ES-I3 (cell line): ENCODE data around the gene HEATR1.

Experiments
- H3K36me3 ChIP-seq: 2 replicates; pipeline ENCODE4 v1.6.1; 2013; ENCODE audit warnings: mild to moderate bottlenecking, low read length, control low read depth, moderate library complexity; ENCODE audit not compliant: insufficient read depth
- H3K4me1 ChIP-seq: 2 replicates; pipeline ENCODE4 v1.6.1; 2013; ENCODE audit warnings: mild to moderate bottlenecking, control low read depth, low read length; ENCODE audit not compliant: insufficient read depth
- H3K9ac ChIP-seq: 2 replicates; pipeline ENCODE4 v1.6.1; 2013; ENCODE audit warnings: low read depth, mild to moderate bottlenecking, low read length, moderate library complexity
- H3K9me3 ChIP-seq: 2 replicates; pipeline ENCODE4 v1.6.1; 2013; ENCODE audit warnings: mild to moderate bottlenecking, low read length, moderate library complexity; ENCODE audit not compliant: control insufficient read depth, insufficient read depth

The HEATR1 gene

DNA sequence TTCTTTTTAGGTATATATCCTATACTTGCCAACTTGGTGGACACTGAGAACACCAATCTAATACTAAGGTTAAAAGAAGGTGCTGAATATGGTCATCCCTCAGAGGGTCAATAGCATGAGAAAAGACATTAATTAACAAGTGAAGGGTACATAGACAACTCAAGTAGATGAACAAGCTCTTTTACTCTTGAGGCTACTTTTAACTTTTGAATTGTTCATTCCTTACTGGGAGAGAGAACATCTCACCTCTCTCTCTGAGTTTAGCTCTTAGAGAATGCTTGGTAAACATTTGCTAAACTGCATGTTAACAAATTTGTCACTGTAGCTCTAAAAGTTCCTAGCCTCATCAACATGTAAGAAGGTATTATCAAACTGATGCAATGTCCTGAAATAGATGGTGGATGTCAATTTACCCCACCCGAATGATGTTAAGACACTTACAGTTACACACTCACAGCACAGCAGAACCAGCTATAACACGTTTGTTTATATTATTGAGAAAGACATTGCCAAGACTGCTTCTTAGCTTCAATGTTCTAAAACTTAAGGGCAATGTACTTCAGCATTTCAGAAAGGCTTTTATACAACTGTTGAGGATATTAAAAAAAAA, 35.9 kb downstream of the HEATR1 start:
- H3K9ac ChIP-seq, result no peak overlapping the region
- no peaks in the 10 kb centered on the region for H3K9me3 ChIP-seq
- H3K4me1 ChIP-seq, result no peaks in the 10 kb centered on the region; the same call in 1 of the 2 replicates
- peaks cover 48% of the 10 kb centered on the region for H3K36me3 ChIP-seq

DNA sequence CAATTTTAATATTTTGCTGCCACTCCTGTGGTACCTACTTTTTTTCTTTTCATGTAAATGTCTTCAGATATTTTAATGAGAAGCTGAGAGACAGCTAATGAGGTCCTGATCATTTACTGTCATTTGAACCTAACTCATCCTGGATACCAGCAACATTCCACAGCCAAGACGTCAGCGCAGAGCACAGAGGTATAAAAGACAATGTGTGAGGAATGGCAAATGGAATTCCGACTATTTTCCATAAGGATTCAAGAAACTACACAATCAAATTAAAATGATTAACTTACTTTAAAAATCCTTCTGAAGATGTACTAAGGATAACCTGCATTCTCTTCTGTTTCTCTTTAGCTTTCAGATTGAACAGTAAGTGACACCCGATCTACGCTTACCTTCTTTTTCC, 38.8 kb downstream of the HEATR1 start:
- H3K36me3 ChIP-seq, result peaks cover 26% of the 10 kb centered on the region

DNA sequence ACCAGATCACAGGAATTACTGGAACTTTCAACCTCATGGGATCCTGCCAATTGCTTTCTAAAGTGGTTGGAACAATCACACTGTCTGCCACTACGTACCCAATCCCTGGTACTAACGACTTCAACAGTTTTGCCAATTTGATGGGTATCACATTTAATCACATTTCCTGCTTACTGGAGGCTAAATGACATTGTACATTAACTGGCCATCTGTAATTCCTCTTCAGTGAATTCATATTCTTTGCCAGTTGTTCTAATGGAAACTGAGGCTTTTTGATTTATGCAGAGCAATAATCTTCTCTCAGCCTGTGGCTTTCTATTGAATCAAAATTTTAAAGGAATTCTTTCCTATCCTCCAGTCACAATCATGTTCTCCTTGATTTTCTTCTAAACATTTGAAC, 42.3 kb downstream of the HEATR1 start:
- Histone ChIP-seq H3K36me3 (peaks cover 23% of the 10 kb centered on the region), H3K9me3 (no peaks in the 10 kb centered on the region), H3K4me1 (no peaks in the 10 kb centered on the region; the same call in 1 of the 2 replicates), H3K9ac (no peak overlapping the region)

More for the DNA sequence above, 38.8 kb downstream of the HEATR1 start:
- no peaks in the 10 kb centered on the region for H3K9me3 ChIP-seq
- H3K9ac ChIP-seq, result no peak overlapping the region
- H3K4me1 ChIP-seq, result no peaks in the 10 kb centered on the region; the same call in 1 of the 2 replicates

DNA sequence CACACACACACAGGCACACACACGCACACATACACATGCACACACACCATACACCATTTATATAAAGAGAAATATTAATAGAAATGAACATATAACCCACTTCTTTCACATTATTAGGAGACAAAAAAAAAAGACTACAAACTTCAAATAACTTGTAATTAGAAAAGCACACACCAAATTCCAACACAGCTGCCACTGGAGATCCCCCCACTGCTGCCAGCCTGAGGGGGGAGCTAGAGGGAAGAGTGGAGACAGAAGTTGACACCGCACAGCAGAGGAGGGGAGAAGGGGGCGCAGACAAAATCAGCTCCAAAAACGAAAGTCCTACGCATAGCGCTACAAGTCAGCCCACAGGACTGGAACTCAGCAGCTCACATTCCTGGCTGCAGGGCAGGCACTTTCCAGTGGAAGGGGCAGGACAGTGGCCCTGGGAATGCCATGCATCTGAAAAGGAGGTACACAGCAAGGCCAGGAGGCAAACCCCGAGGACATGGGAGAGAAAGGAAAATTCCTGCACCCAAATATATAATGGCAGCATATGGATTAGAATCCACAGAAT, 44.0 kb downstream of the HEATR1 start:
- Histone ChIP-seq H3K36me3 (peaks cover 30% of the 10 kb centered on the region), H3K9ac (no peak overlapping the region), H3K4me1 (no peaks in the 10 kb centered on the region; the same call in 1 of the 2 replicates), H3K9me3 (no peaks in the 10 kb centered on the region)

DNA sequence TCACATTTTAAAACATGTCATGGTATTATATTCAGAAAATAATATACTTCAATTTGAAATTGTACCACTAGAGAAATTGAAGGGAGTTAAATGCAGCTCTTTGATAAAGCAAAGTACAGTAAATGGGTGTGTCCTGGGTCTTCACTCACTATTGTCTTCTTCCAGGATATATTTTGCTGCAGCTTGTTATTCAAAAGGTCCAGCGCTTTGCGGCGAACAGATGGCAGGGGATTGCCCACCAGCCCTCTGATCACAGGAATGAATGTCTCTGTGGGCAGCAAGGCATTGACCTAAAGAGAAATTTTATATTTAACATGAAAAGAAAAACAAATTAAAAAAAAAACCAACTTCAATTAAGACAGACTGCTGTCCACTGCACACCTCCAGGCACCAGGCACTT, 45.5 kb downstream of the HEATR1 start:
- Histone ChIP-seq H3K9ac (no peak overlapping the region), H3K4me1 (no peaks in the 10 kb centered on the region), H3K9me3 (no peaks in the 10 kb centered on the region), H3K36me3 (peaks cover 30% of the 10 kb centered on the region)

DNA sequence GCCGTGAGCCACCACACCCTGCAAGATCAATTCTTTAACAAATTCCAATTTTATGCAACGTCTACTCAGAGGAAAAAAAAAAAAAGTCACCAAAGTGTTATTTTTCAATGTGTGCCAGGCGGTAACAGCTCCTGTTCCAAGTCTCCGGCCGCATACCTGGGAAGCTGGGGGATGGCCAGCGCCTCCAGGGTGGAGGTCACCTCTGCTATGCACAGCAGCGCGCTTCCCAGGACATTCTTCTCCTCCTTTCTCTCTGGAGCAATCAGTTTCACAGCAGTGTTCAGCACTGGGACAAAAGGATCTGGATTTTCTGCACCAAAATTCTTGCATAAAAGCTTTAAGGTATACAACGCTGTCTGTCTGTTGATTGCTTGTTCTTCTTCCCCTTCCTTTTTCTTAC, 46.2 kb downstream of the HEATR1 start:
- Histone ChIP-seq H3K36me3 (peaks cover 34% of the 10 kb centered on the region), H3K4me1 (no peaks in the 10 kb centered on the region), H3K9ac (no peak overlapping the region)

DNA sequence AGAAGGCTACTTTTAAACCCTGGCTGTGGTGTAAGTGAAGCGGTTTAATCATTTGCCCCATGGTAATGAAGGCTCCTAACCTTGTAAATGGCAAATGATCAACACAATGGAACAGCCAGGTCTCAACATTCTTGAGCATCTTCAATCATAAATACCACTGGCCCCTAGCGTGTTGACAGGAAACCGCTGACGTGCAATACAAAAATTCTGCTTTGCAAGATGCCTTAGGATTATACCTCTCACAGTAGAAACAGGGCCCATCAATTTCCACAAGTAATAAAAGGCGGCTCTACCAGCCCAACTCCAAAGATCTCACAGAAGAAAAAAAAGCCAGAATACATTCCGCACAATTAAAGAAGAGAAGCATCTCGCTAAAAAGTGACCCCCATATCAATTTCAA, 47.7 kb downstream of the HEATR1 start:
- Histone ChIP-seq H3K9ac (no peak overlapping the region), H3K4me1 (no peaks in the 10 kb centered on the region), H3K9me3 (no peaks in the 10 kb centered on the region), H3K36me3 (peaks cover 39% of the 10 kb centered on the region)

More for the DNA sequence above, 46.2 kb downstream of the HEATR1 start:
- no peaks in the 10 kb centered on the region for H3K9me3 ChIP-seq

DNA sequence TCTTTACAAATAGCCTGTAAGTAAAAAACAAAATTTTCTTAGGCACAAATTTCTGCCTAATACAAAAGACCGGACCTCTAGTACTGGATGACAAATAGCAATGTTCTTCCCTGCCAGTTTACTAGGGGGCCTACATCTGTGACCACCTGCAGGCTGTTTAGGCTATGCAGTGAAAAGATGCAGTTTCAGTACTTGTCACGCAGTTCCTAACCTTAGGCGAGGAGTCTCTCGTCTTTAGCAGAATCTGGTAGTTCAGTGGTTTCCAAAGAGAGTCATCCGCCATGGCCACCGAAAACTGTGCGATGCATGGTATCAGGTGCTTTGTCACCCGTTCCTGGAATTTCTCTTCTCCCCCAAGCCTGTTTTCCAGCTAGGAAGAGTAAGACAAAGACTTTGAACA, 50.9 kb downstream of the HEATR1 start:
- Histone ChIP-seq H3K9ac (no peak overlapping the region), H3K9me3 (no peaks in the 10 kb centered on the region), H3K36me3 (peaks cover 60% of the 10 kb centered on the region), H3K4me1 (no peaks in the 10 kb centered on the region)

DNA sequence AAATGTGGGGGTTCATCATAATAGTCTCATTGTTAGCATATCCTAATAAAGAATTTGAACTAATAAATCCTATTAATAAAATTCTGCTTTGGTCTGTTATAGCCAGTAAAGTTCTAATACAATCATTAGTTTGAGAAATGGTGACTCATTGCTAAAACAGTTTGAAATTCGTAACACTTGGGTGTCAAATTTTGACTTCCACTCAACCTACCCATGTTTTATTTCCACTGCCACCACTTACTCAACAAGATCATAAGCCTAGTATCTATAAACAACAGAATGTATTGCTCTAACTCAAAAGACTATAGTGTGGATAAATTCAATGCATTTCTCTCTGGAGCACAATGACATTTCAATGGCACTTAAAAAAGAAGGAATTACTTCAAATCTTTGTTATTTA, 51.4 kb downstream of the HEATR1 start:
- H3K36me3 ChIP-seq, result peaks cover 61% of the 10 kb centered on the region
- no peaks in the 10 kb centered on the region for H3K4me1 ChIP-seq
- H3K9me3 ChIP-seq, result no peaks in the 10 kb centered on the region
- no peak overlapping the region for H3K9ac ChIP-seq

DNA sequence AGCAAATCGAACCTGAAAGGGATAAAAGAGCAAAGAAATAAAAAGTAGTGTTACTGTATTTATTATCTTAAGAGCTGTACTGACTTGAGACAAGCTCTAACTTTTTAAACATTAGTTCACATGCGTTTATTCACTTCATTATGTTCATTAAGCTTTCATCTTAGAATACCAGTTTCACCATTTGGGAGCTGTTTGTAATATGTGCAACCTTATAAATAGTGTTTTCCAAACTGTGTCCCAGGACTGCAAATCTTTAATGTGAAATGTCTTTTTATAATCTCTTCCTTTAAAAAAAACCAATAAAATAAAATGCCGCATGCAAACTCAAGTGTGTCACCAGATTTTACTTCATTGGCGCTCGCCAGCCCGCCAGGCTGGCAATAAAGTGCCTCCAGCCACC, 52.2 kb downstream of the HEATR1 start:
- no peak overlapping the region for H3K9ac ChIP-seq
- no peaks in the 10 kb centered on the region for H3K4me1 ChIP-seq
- H3K9me3 ChIP-seq, result no peaks in the 10 kb centered on the region
- H3K36me3 ChIP-seq, result peaks cover 61% of the 10 kb centered on the region

DNA sequence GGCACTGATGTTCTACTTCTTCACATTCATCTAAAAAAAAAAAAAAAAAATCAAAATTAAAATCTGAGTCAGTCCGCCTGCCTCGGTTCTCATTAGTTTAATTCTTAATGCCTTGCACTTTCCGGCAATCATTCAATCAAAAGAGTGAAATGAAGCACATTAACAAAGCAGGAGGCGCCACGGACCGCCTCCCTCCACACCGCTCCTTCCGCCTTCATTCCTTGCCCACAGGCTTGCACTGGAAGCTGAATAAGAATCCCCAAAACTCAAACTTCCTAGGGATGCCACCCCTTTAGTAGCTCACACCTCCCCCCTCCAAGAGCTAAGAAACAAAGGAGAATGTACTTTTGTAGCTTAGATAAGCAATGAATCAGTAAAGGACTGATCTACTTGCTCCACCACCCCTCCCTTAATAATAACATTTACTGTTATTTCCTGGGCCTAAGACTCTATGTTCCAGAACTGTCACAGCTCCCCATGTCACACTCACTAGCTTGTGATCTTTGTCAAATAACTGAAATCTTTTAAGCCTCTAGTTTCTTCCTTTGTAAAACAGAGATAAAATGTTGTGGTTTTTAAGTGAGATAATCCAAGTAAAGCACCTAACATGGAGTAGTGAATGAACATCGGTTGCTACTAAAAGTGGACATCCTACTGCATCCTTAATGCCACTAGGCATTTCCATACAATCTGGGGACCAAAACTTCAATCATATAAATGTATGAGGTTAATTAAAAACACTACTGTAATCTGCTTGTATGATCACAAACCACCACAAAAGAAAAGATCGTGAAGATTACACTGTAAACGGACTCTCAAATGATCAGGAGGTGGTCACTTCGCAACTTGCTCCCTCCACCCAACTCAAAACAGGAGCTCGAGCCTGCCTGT, 53.1 kb downstream of the HEATR1 start:
- H3K9me3 ChIP-seq, result no peaks in the 10 kb centered on the region
- no peak overlapping the region for H3K9ac ChIP-seq
- no peaks in the 10 kb centered on the region for H3K4me1 ChIP-seq
- peaks cover 67% of the 10 kb centered on the region for H3K36me3 ChIP-seq

DNA sequence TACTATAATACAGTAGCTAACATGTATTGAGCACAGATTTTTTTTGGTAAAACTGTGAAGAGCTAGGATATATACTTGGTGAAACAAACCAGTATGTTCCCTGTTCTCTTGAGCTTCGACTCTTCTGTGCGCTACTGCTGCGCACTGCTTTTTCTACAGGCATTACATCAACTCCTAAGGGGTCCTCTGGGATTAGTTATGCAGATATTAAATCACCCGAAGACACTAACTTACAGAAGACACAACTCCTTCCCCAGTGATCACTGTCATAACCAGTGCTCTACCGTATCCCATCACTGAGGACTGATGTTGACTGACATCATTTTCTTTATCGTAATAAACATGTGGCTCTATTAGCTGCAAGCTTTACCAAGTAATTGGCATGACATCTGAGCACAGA, 55.9 kb downstream of the HEATR1 start:
- no peaks in the 10 kb centered on the region for H3K4me1 ChIP-seq
- peaks cover 61% of the 10 kb centered on the region for H3K36me3 ChIP-seq
- H3K9ac ChIP-seq, result no peak overlapping the region
- H3K9me3 ChIP-seq, result no peaks in the 10 kb centered on the region

DNA sequence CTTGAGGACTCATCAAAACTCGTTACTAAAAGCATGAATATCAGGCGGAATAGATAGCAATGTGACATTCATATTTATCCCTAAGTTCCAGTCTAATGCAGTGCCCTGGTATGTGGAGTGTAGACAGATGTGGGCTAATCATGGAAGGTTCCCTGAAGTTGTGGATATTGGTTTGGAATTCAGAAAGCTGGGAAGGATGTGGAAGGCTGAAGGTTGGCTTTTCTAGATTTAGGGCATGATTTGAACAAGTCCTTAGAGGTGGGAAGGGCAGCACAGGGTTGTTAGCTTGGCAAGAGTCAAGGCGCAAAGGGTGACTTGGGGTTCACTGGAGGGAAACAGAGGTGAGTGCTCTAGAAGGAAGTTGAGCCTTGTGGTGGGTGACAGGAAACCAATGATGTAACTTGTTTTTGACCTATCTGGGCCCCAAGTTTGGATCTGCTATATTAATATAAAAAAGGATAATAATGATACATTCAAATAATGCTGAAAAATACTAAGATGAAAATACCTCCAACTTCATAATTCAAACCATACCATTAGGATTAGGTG, 58.6 kb downstream of the HEATR1 start:
- Histone ChIP-seq H3K4me1 (no peaks in the 10 kb centered on the region), H3K36me3 (peaks cover 48% of the 10 kb centered on the region), H3K9ac (no peak overlapping the region), H3K9me3 (no peaks in the 10 kb centered on the region)

DNA sequence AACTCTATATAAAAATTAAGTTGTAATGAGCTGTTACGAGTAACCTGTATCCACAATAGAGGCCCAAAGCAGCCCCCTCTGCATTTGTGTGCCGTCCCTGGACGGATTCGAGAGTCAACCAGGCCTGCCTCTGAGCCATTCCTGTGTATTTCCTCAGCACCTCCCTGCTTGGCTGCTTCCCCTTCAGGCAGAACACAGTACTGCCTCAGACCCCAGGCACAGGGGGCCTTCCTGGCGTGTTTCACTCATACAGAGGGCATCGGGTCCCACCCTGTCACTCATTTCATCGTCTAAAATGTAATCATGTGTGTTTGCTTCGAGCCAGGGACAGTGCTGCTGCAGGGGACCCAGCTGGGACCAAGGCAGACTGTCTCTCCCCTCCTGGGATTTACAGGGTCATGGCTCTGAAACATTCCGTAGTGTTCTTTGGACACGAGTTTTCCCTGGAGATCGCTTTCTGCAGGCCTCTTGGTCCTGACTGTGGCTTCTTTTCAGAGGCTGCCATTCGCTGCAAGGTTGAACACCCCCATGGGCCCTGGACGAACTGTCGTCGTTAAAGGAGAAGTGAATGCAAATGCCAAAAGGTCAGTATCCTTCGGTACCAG, 61.1 kb downstream of the HEATR1 start:
- Histone ChIP-seq H3K9ac (no peak overlapping the region), H3K4me1 (no peaks in the 10 kb centered on the region), H3K36me3 (peaks cover 28% of the 10 kb centered on the region), H3K9me3 (no peaks in the 10 kb centered on the region)
